ENCODE measurements around the gene PPP2R5E.

DNA sequence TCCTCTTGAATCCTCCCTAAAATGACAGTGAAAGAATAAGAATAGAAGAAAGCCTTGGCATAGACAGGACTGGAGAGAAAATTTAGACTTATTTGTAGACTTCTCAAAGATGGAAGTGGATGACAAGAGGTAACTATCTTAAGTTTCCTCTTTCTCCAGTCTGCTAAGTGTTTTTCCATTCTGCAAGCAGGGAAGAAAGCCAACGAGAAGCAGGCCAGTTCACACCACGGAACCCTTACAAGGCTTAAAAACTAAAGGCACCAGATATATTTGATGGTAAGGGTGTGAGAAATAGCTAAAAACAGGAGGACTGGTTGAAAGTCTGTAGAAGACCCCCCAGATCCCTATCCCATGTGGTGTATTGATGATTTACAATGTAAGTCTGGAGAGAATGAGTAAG is 141.5 kb downstream of the PPP2R5E start:
- TF ChIP-seq GATA2 (IDR thresholded peaks at IDR 0.05; ENCODE audit: low read depth, low read length) (no peak), GATA3 (IDR thresholded peaks at IDR 0.05; ENCODE audit: low read depth, low read length) (no peak)
